Measurements from ENCODE around the gene EIF4G3.

GRCh38 chr1:20770314-20771087 lies 406.2 kb downstream of the EIF4G3 start:
- no peak for TF ChIP-seq POLR2A (IDR thresholded peaks at IDR 0.05)
- no peak for TF ChIP-seq CTCF (IDR thresholded peaks at IDR 0.05)
